GM18951 (cell line): Measurements from ENCODE around the gene GSTM2.
A peak's percentile ranks its signal among the peaks of the same experiment; 100 is the strongest.

ENCODE experiments used
- POLR2A ChIP-seq: IDR thresholded peaks from 4 replicates; pipeline ENCODE4 v1.6.1; 2011; ENCODE audit warnings: mild to moderate bottlenecking; ENCODE audit not compliant: insufficient read length, insufficient read depth; ENCODE audit errors: extremely low read depth
- in situ Hi-C: fragments of 300-500 bp; cut with MboI; formaldehyde crosslinking; loops from one replicate; pipeline ENCODE4 v1.12.0; 2022; ENCODE audit warnings: low sequenced_read_pairs, mixed read lengths, inconsistent platforms; ENCODE audit not compliant: unreplicated experiment

Gene GSTM2

GRCh38 chr1:109667452-109668122, at the start of gene GSTM2:
Gene GSTM2 (plus strand): TSS chr1:109668057. CDS start chr1:109668116, 59 bp downstream.
- TF ChIP-seq POLR2A = peak; percentile 15
- in situ Hi-C loops = no loop called here

- TF ChIP-seq POLR2A = no peak
- in situ Hi-C loops = no loop called here
Observed at GRCh38 chr1:109618661-109619575, 48.9 kb upstream of the GSTM2 start.

- in situ Hi-C loops = no loop called here
- TF ChIP-seq POLR2A = peak; percentile 76
Observed at GRCh38 chr1:109619576-109620400, 48.1 kb upstream of the GSTM2 start, which contains the start of the genes AMPD2 and GNAT2. Gene AMPD2 (plus strand): TSS chr1:109619837. CDS start chr1:109621176, 1,339 bp downstream. Gene GNAT2 (minus strand): TSS chr1:109619616. CDS start chr1:109612870, 6,746 bp downstream.

- TF ChIP-seq POLR2A = no peak
- in situ Hi-C loops = no loop called here
Observed at GRCh38 chr1:109620401-109620791, 47.5 kb upstream of the GSTM2 start.

GRCh38 chr1:109620841-109621286, 47.0 kb upstream of the GSTM2 start:
- in situ Hi-C loops = no loop called here

GRCh38 chr1:109621379-109622136, 46.3 kb upstream of the GSTM2 start:
- no peak for TF ChIP-seq POLR2A
- in situ Hi-C loops = no loop called here

More at GRCh38 chr1:109620841-109621286, 47.0 kb upstream of the GSTM2 start:
- peak; percentile 50 for TF ChIP-seq POLR2A

GRCh38 chr1:109622137-109622892, 45.5 kb upstream of the GSTM2 start:
- in situ Hi-C loops = no loop called here

GRCh38 chr1:109622895-109623294, 45.0 kb upstream of the GSTM2 start:
- in situ Hi-C loops = no loop called here
- TF ChIP-seq POLR2A = no peak

More at GRCh38 chr1:109622137-109622892, 45.5 kb upstream of the GSTM2 start:
- no peak for TF ChIP-seq POLR2A

- no peak for TF ChIP-seq POLR2A
- in situ Hi-C loops = no loop called here
Observed at GRCh38 chr1:109623601-109624161, 44.2 kb upstream of the GSTM2 start.

- no peak for TF ChIP-seq POLR2A
- in situ Hi-C loops = no loop called here
Observed at GRCh38 chr1:109624201-109625010, 43.5 kb upstream of the GSTM2 start.
